PC-3 (cell line): ENCODE data around the gene RNF225.

Experiments used
- EZH2 ChIP-seq: fragments of 300-600 bp; sonication (generic); IDR thresholded peaks from one replicate; pipeline ENCODE4 v1.6.1; 2017; ENCODE audit warnings: antibody characterized with exemption, mild to moderate bottlenecking, low read length; ENCODE audit not compliant: unreplicated experiment
- EZH2phosphoT487 ChIP-seq: fragments of 300-600 bp; sonication (generic); IDR thresholded peaks from 2 replicates; pipeline ENCODE4 v1.6.1; 2018; ENCODE audit warnings: mild to moderate bottlenecking, antibody characterized with exemption, low read length, borderline replicate concordance
- TF ChIP-seq, protein P1 (sequence below): fragments of 300-600 bp; sonication (generic); conservative IDR thresholded peaks from 2 replicates; pipeline ENCODE4 v1.5.1; 2017; ENCODE audit warnings: antibody characterized with exemption, low read depth, mild to moderate bottlenecking, low read length

DNA sequence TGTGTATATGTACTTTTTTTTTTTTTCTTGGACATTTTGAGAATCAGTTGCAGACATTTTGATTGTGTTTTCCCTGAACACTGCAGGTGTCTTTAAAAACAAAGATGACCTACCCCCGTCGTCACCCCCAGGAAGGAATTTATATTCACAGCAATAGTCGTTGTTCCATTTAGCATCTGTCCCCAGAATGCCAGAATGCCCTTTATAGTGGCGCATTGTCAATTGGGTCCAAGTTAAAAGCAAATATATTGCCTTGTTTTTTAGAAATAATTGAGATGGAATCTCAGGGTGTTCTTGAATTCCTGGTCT lies 1.8 kb upstream of the RNF225 start:
- TF ChIP-seq, protein P1, sequence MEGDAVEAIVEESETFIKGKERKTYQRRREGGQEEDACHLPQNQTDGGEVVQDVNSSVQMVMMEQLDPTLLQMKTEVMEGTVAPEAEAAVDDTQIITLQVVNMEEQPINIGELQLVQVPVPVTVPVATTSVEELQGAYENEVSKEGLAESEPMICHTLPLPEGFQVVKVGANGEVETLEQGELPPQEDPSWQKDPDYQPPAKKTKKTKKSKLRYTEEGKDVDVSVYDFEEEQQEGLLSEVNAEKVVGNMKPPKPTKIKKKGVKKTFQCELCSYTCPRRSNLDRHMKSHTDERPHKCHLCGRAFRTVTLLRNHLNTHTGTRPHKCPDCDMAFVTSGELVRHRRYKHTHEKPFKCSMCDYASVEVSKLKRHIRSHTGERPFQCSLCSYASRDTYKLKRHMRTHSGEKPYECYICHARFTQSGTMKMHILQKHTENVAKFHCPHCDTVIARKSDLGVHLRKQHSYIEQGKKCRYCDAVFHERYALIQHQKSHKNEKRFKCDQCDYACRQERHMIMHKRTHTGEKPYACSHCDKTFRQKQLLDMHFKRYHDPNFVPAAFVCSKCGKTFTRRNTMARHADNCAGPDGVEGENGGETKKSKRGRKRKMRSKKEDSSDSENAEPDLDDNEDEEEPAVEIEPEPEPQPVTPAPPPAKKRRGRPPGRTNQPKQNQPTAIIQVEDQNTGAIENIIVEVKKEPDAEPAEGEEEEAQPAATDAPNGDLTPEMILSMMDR, result no peak
- TF ChIP-seq EZH2 (no peak), EZH2phosphoT487 (no peak)
